ENCODE data around the gene VAMP8.
"Not testable (repeated sequence)": the region's sequence is repeated elsewhere in the genome, so short reads cannot be mapped to it uniquely, and the experiment has no call there.

Gene VAMP8

GRCh38 chr2:85588645-85589044 is 11.3 kb downstream of the VAMP8 start:
- TF ChIP-seq CTCF (conservative IDR thresholded peaks at IDR 0.05; ENCODE audit: low read depth, low read length) = no peak
- H3K4me3 ChIP-seq (ENCODE audit: low read depth, low read length) = no peak overlapping the region
- no peak for DNase-seq (ENCODE audit: low read depth)

GRCh38 chr2:85589181-85589580 is 11.8 kb downstream of the VAMP8 start:
- no peak for DNase-seq (ENCODE audit: low read depth)
- no peak for TF ChIP-seq CTCF (conservative IDR thresholded peaks at IDR 0.05; ENCODE audit: low read depth, low read length)

GRCh38 chr2:85589982-85590791 is 12.8 kb downstream of the VAMP8 start:
- H3K4me3 ChIP-seq (ENCODE audit: low read depth, low read length) = no peak overlapping the region
- TF ChIP-seq CTCF (conservative IDR thresholded peaks at IDR 0.05; ENCODE audit: low read depth, low read length) = no peak
- DNase-seq (ENCODE audit: low read depth) = peak; percentile 92

More at GRCh38 chr2:85589181-85589580, 11.8 kb downstream of the VAMP8 start:
- H3K4me3 ChIP-seq (ENCODE audit: low read depth, low read length) = no peak overlapping the region

GRCh38 chr2:85590950-85591349 is 13.6 kb downstream of the VAMP8 start:
- DNase-seq (ENCODE audit: low read depth) = no peak
- TF ChIP-seq CTCF (conservative IDR thresholded peaks at IDR 0.05; ENCODE audit: low read depth, low read length) = no peak
- no peak overlapping the region for H3K4me3 ChIP-seq (ENCODE audit: low read depth, low read length)

GRCh38 chr2:85591563-85591962 is 14.2 kb downstream of the VAMP8 start:
- no peak for TF ChIP-seq CTCF (conservative IDR thresholded peaks at IDR 0.05; ENCODE audit: low read depth, low read length)
- no peak for DNase-seq (ENCODE audit: low read depth)
- H3K4me3 ChIP-seq (ENCODE audit: low read depth, low read length) = no peak overlapping the region

GRCh38 chr2:85592299-85592698 is 14.9 kb downstream of the VAMP8 start:
- not testable (repeated sequence) for DNase-seq (ENCODE audit: low read depth)

GRCh38 chr2:85593023-85593422 is 15.6 kb downstream of the VAMP8 start:
- no peak for DNase-seq (ENCODE audit: low read depth)
- TF ChIP-seq CTCF (conservative IDR thresholded peaks at IDR 0.05; ENCODE audit: low read depth, low read length) = no peak
- H3K4me3 ChIP-seq (ENCODE audit: low read depth, low read length) = no peak overlapping the region

More at GRCh38 chr2:85592299-85592698, 14.9 kb downstream of the VAMP8 start:
- H3K4me3 ChIP-seq (ENCODE audit: low read depth, low read length) = not testable (repeated sequence)

Measured in choroid plexus epithelial cell (primary cell).